Sciatic nerve (tissue), 2 donors: ENCODE results near the gene MMP7. TPM values are rescaled to one million over a fixed set of nuclear protein-coding genes. Genes with fewer than 3 reads are reported as not detected.
A peak's percentile ranks its signal among the peaks of the same experiment; 100 is the strongest.

Experiments used
- ATAC-seq: fragments of 200-7000 bp; cut with Tn5 transposase; one replicate; pipeline ENCODE4 v1.9.1; 2020; ENCODE audit warnings: mild to moderate bottlenecking, moderate library complexity
- DNase-seq: peaks from one replicate; pipeline ENCODE4 v3.0.0-alpha.2; 2020; ENCODE audit warnings: low spot score
- intact Hi-C: fragments of 100-400 bp; cut with DNase I; formaldehyde crosslinking; loops from one replicate; pipeline ENCODE4 v1.14.2; 2022
- total RNA-seq: library from RNA; stranded (reverse); fragmentation: NEBNext Ultra II Directional; extraction: Animal tissue kit (Norgen Biotek cat#: 25700); gene quantifications from one replicate; pipeline ENCODE4 v1.2.1, GENCODE V29; 2021
- donor health status: DM: no; HTN: no; CAD: no.
- donor health status: DM: no; HTN: no; CAD: no.

Gene MMP7
- not detected for total RNA-seq

GRCh38 chr11:102530558-102530957, at the start of gene MMP7:
MMP7 (minus strand) TSS chr11:102530747; CDS start chr11:102530700, 47 bp downstream.
- ATAC-seq (no peak), DNase-seq (no peak)
- intact Hi-C loops: no loop called here

GRCh38 chr11:102577723-102578122, 47.2 kb upstream of the MMP7 start:
- intact Hi-C loops: no loop called here
- ATAC-seq: no peak
- no peak for DNase-seq

- ATAC-seq (no peak), DNase-seq (no peak)
- intact Hi-C loops: no loop called here
These were observed 46.6 kb upstream of the MMP7 start for GRCh38 chr11:102577182-102577581.

GRCh38 chr11:102576350-102576749, 45.8 kb upstream of the MMP7 start:
- DNase-seq (no peak), ATAC-seq (no peak)
- intact Hi-C loops: no loop called here

- ATAC-seq (no peak), DNase-seq (no peak)
- intact Hi-C loops: no loop called here
These were observed 44.5 kb upstream of the MMP7 start for GRCh38 chr11:102575012-102575411.

GRCh38 chr11:102573851-102574250, 43.3 kb upstream of the MMP7 start:
- intact Hi-C loops: no loop called here
- ATAC-seq (no peak), DNase-seq (no peak)

GRCh38 chr11:102572554-102573220, 42.1 kb upstream of the MMP7 start:
- intact Hi-C loops: no loop called here
- DNase-seq: no peak
- ATAC-seq: no peak

GRCh38 chr11:102568851-102569250, 38.3 kb upstream of the MMP7 start:
- intact Hi-C loops: no loop called here
- no peak for ATAC-seq
- no peak for DNase-seq

- intact Hi-C loops: no loop called here
- DNase-seq: no peak
- no peak for ATAC-seq
These were observed 35.6 kb upstream of the MMP7 start for GRCh38 chr11:102566112-102566511.

GRCh38 chr11:102564110-102564509, 33.6 kb upstream of the MMP7 start:
- no peak for ATAC-seq
- intact Hi-C loops: no loop called here
- DNase-seq: no peak

- ATAC-seq: no peak
- intact Hi-C loops: no loop called here
- no peak for DNase-seq
These were observed 31.1 kb upstream of the MMP7 start for GRCh38 chr11:102561636-102562035.

- intact Hi-C loops: no loop called here
- peak; percentile 95 for ATAC-seq
These were observed 30.0 kb upstream of the MMP7 start for GRCh38 chr11:102560555-102561011.

GRCh38 chr11:102559839-102560238, 29.3 kb upstream of the MMP7 start:
- ATAC-seq: no peak
- no peak for DNase-seq
- intact Hi-C loops: no loop called here

More at GRCh38 chr11:102560555-102561011, 30.0 kb upstream of the MMP7 start:
- no peak for DNase-seq

- ATAC-seq (no peak), DNase-seq (no peak)
- intact Hi-C loops: no loop called here
These were observed 24.5 kb upstream of the MMP7 start for GRCh38 chr11:102555091-102555490.

GRCh38 chr11:102553835-102554282, 23.3 kb upstream of the MMP7 start:
- DNase-seq (no peak), ATAC-seq (no peak)
- intact Hi-C loops: no loop called here

- intact Hi-C loops: no loop called here
- DNase-seq (no peak), ATAC-seq (no peak)
These were observed 22.1 kb upstream of the MMP7 start for GRCh38 chr11:102552447-102553194.

- intact Hi-C loops: no loop called here
- ATAC-seq: no peak
- DNase-seq: no peak
These were observed 21.5 kb upstream of the MMP7 start for GRCh38 chr11:102552020-102552419.

GRCh38 chr11:102551169-102551781, 20.7 kb upstream of the MMP7 start:
- intact Hi-C loops: no loop called here
- ATAC-seq (no peak), DNase-seq (no peak)

GRCh38 chr11:102546923-102547471, 16.4 kb upstream of the MMP7 start:
- DNase-seq: no peak
- intact Hi-C loops: no loop called here
- ATAC-seq: no peak

GRCh38 chr11:102546427-102546826, 15.9 kb upstream of the MMP7 start:
- intact Hi-C loops: no loop called here
- DNase-seq (no peak), ATAC-seq (no peak)
